Measurements from ENCODE around the gene SHC1. TPM values are rescaled to one million over a fixed set of nuclear protein-coding genes. Genes with fewer than 3 reads are reported as not detected.

SHC1 gene
- total and polyA plus RNA-seq, 2 donors (not counting 1 experiment from before 2014, with no cell fraction given), result 50.1 to 61.4 TPM

DNA sequence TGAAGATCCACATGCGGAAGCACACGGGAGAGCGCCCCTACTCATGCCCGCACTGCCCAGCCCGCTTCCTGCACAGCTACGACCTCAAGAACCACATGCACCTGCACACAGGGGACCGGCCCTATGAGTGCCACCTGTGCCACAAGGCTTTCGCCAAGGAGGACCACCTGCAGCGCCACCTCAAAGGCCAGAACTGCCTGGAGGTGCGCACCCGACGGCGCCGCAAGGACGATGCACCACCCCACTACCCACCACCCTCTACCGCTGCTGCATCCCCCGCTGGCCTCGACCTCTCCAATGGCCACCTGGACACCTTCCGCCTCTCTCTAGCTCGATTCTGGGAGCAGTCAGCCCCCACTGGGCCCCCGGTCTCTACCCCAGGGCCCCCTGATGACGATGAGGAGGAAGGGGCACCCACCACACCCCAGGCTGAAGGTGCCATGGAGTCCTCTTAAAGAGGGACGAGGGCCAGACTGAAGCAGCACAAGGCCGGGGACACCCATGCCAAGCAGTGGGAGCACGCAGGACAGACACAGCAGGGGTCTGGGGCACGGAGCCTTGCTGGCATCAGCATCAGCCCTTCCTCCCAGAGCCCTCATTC, 45.8 kb upstream of the SHC1 start:
- peak overlapping the region; percentile 69 for H3K9ac ChIP-seq (ENCODE audit: low read length)
- peaks cover 0 to 19% of the 10 kb centered on the region in 2 experiments for H3K36me3 ChIP-seq (replicated peaks in 1 of 2; ENCODE audit: control extremely low read depth in 1 of 2, control insufficient read depth in 1 of 2, extremely low read depth in 1 of 2, insufficient read depth in 2 of 2, low read length in 1 of 2)
- Mint-ChIP-seq H3K4me3 (peak overlapping the region; percentile 84), H3K9me3 (ENCODE audit: insufficient read depth) (no peaks in the 10 kb centered on the region), H3K27me3 (no peaks in the 10 kb centered on the region), H3K27ac (peak overlapping the region; percentile 93), H3K4me1 (peaks cover 75% of the 10 kb centered on the region)
- H3K4me1 ChIP-seq (ENCODE audit: control insufficient read depth in 2 of 2, insufficient read depth in 2 of 2, low read length in 2 of 2), result peaks cover 63 to 77% of the 10 kb centered on the region in 2 donors
- H2AFZ ChIP-seq (ENCODE audit: insufficient read depth, low read depth, low read length, poor library complexity, severe bottlenecking), result no peak overlapping the region
- DNase-seq (peak; percentile 84), ATAC-seq (ENCODE audit: low read depth) (peak; percentile 25)
- WGBS (ENCODE audit: insufficient coverage), result 13% methylated on average over 25 of the region's 26 CpGs
- peak overlapping the region; percentile 92 for H3K4me2 ChIP-seq (replicated peaks; ENCODE audit: low read depth, low read length, poor library complexity, severe bottlenecking)
- TF ChIP-seq EZH2 (IDR thresholded peaks at IDR 0.05; ENCODE audit: borderline replicate concordance, insufficient read depth, low read depth, low read length, poor library complexity, severe bottlenecking), result no peak
- TF ChIP-seq, protein P1, sequence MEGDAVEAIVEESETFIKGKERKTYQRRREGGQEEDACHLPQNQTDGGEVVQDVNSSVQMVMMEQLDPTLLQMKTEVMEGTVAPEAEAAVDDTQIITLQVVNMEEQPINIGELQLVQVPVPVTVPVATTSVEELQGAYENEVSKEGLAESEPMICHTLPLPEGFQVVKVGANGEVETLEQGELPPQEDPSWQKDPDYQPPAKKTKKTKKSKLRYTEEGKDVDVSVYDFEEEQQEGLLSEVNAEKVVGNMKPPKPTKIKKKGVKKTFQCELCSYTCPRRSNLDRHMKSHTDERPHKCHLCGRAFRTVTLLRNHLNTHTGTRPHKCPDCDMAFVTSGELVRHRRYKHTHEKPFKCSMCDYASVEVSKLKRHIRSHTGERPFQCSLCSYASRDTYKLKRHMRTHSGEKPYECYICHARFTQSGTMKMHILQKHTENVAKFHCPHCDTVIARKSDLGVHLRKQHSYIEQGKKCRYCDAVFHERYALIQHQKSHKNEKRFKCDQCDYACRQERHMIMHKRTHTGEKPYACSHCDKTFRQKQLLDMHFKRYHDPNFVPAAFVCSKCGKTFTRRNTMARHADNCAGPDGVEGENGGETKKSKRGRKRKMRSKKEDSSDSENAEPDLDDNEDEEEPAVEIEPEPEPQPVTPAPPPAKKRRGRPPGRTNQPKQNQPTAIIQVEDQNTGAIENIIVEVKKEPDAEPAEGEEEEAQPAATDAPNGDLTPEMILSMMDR (IDR thresholded peaks at IDR 0.05), result no peak
- intact Hi-C loops (cut with micrococcal nuclease), result loop anchor here (2.0 kb wide), 1 partner anchor 34 kb away; the partner anchor contains the start of gene FLAD1
- CTCF ChIA-PET, result interaction anchor here (0.9 to 17.4 kb wide), 23 partner anchors 13 to 457 kb away, joined by 3 to 295 read pairs (median 8); partner anchors contain the start of genes ADAM15, CKS1B, FLAD1 and LENEP
- peak overlapping the region in 2 of 5 experiments; percentile 13 to 68 for H3K4me3 ChIP-seq (ENCODE audit: control extremely low read depth in 1 of 5, extremely low read depth in 1 of 5, insufficient read depth in 1 of 5, low read depth in 2 of 5, low read length in 4 of 5)
- peaks cover 12% of the 10 kb centered on the region for H4K20me1 ChIP-seq (ENCODE audit: control insufficient read depth, insufficient read depth, low read length, poor library complexity, severe bottlenecking)
- H3K27me3 ChIP-seq (replicated peaks in 1 of 4; ENCODE audit: control extremely low read depth in 1 of 4, control insufficient read depth in 3 of 4, insufficient read depth in 4 of 4, low read length in 3 of 4), result no peaks in the 10 kb centered on the region
- POLR2A ChIA-PET, result interaction anchor here (0.5 to 6.0 kb wide), 9 partner anchors 9 to 72 kb away, joined by 3 to 74 read pairs (median 5); partner anchors contain the start of genes ADAM15, CKS1B, PBXIP1 and ZBTB7B
- peak overlapping the region; percentile 88 to 89 for H3K27ac ChIP-seq (ENCODE audit: low read length in 2 of 2)
- no peaks in the 10 kb centered on the region for H3K79me2 ChIP-seq (ENCODE audit: control insufficient read depth, insufficient read depth, low read length)
- peaks cover 0 to 2% (median 0%) of the 10 kb centered on the region in 3 donors for H3K9me3 ChIP-seq (ENCODE audit: control extremely low read depth in 1 of 3, control insufficient read depth in 2 of 3, insufficient read depth in 1 of 3, low read length in 2 of 3)

Data from B cell (primary cell).